ENCODE data around the gene DPP10.

DNA sequence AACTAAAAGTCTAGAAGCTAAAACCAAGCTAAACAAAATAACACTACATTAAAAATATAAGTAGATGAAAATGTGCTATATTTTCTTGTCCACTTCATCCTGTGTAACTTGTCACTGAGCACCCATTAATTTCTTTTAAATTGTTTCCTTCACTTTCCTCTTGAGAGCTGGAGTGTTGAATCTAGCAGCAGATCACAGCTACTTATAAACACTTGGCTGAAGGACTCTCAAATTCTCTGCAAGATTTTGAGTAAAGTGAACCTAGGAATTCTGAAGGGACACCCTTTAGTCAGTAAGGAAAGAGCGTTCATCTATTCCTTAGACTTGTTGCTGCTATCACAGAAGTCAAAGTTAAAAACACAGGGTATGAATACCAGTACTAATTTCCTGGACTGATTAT, 1163.9 kb downstream of the DPP10 start:
- no peak for TF ChIP-seq ZNF274 (IDR thresholded peaks at IDR 0.05; ENCODE audit: low read depth, low read length)
- no peak for TF ChIP-seq SUZ12 (IDR thresholded peaks at IDR 0.05; ENCODE audit: extremely low read depth, insufficient read depth, insufficient read length)
- no peak for TF ChIP-seq YY1 (IDR thresholded peaks at IDR 0.05; ENCODE audit: insufficient read depth, insufficient read length)

Data from NT2/D1 (cell line).